NCI-H2196 treated with DMSO at 0.1 percent for 48 hours (cell line): ENCODE measurements around the gene TMEM236.

Source experiments
- DNase-seq: peaks from one replicate; lab custom pipeline; 2025; ENCODE audit not compliant: unreplicated experiment; lab: John Stamatoyannopoulos, UW

TMEM236 gene

GRCh38 chr10:17787087-17787961 lies 35.3 kb downstream of the TMEM236 start:
- no peak for DNase-seq

DNA sequence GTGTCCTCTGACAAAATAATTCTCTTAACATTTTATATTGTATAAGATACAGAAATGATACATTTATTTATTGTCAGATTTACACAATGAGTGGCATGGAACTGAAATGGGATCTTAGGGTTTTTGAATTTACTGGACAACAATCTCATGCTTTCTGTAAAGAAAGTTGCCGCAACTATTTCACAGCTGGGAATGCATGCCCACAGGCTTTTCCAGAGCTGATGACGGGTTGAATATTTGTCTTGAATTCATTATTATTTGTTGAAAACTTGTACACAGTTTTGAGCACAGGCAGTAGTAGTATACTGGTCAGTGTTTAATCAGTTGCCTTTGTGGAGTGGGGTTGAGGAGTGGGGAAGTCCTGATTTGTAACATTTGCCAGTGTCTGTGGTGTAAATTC lies 36.6 kb downstream of the TMEM236 start:
- no peak for DNase-seq

- DNase-seq = no peak
These were observed 37.4 kb downstream of the TMEM236 start for GRCh38 chr10:17789396-17789795.

DNA sequence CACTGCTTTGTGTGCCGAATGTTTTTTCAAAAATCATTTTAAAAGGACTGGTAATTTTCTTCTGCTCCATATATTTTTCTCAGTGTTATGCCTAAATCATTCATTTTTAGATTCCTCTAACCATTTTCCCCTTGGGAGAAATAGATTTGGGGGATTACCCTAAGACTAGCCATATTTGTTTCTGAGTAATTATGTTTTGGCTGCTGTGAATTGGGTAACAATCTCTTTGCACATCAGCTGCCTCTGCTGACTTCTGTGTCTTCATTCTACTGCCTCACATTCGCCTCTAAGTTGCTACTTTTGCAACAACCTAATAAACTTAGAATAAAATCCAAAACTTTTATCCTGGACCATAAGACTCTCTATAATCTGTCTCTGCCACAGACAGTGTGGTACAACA lies 38.6 kb downstream of the TMEM236 start:
- no peak for DNase-seq

DNA sequence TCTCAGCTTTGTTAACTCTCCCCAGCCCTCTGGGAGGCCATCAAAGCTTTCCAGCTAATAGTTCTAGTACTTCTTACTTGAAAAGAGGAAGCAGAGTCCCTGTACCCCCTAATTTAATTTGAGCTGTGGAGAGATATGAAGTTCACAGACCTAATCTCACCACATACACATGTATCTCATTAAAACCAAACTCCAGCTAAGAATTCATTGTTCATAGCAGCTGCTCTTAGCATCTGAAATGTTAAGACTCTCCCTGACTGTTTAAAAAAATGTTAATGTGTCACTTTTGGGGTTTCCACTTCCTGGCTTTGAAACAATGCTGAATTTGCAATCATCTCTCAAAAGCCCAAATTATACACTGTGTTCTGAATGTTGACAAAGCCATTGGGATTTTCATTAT lies 41.0 kb downstream of the TMEM236 start:
- DNase-seq = no peak

- DNase-seq = no peak
These were observed 42.0 kb downstream of the TMEM236 start for GRCh38 chr10:17793823-17794644.

DNA sequence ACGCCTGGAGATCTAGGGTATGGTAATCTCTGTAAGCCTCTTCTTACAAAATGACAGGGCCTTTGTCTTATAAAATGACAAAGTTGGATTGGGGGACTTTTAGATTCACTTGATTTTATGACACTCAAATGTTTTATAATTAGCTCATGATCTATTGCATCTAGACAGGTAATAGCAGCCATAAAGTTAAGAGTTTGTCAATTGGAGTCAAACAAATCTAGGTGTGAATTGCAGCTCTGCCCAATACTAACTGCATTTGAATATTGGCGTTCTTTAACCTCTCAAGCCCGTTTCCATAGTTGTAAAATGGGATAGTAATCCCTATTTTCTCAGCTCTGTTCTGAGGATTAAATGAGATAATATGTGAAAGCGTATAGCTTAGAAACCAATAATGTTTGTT lies 43.1 kb downstream of the TMEM236 start:
- DNase-seq = no peak

DNA sequence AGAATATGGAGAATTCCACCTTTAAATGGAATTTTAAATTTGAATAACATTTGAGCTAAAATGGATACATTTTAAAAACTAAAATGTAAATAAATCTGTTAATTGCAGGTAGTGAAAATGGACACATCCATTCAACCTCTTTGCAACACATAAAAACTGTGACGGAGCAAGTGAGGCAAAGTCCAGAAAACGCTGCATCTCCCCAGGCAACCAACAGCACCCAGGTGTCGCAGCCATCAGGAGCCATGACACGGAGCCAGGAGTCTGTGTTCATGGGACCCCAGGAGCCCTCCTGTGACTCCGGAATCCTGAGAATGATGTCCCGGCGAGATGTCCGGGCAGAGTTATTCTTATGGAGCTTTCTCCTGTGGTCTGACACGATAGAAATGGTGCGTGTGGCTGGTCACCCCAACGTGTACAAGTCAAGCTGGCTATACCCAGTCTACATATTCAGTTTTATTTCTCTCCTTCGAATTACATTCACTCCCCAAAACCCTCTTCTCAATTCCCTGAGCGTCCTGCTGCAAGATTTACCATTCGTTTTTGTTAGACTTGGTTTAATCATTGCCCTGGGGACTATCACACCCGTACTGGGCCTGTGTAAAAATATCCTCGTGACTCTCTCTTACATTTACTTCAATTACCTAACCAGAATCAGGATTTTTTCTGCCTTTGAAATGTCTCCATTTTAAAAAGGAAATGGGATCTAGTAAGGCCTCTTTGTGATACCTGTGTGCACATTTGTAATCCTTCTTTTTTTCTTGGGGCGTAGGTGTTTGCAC lies 44.0 kb downstream of the TMEM236 start:
- DNase-seq = no peak

GRCh38 chr10:17801507-17801906 lies 49.5 kb downstream of the TMEM236 start:
- no peak for DNase-seq

DNA sequence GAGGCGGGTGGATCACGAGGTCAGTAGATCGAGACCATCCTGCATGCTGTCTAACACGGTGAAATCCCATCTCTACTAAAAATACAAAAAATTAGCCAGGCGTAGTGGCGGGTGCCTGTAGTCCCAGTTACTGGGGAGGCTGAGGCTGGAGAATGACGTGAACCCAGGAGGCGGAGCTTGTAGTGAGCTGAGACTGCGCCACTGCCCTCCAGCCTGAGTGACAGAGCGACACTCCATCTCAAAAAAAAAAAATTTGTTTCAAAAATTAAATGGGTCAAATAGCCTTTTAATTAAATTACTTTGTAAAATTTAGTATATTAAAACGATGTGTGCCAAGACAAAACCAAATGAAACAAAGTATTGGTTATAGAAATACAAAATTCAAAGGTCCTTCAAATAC lies 50.3 kb downstream of the TMEM236 start:
- no peak for DNase-seq

GRCh38 chr10:17802976-17803375 lies 51.0 kb downstream of the TMEM236 start:
- no peak for DNase-seq

DNA sequence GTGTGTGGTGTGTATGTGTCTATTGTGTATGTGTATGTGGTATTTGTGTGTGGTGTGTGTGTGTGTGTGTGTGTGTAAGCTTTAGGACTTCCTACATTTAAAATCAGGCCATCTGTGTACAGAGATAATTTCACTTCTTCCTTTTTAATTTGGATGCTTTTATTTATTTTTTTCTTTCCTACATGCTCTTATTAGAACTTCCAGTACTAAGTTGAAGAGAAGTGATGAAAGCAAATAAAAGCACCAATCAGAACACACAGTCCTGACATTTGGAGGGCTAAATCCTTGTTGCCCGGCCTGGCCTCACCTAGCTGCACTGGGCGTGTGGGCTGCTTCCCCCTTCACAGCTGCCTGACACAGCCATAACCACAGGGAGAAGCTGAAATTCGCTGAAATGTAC lies 53.3 kb downstream of the TMEM236 start:
- DNase-seq = no peak

DNA sequence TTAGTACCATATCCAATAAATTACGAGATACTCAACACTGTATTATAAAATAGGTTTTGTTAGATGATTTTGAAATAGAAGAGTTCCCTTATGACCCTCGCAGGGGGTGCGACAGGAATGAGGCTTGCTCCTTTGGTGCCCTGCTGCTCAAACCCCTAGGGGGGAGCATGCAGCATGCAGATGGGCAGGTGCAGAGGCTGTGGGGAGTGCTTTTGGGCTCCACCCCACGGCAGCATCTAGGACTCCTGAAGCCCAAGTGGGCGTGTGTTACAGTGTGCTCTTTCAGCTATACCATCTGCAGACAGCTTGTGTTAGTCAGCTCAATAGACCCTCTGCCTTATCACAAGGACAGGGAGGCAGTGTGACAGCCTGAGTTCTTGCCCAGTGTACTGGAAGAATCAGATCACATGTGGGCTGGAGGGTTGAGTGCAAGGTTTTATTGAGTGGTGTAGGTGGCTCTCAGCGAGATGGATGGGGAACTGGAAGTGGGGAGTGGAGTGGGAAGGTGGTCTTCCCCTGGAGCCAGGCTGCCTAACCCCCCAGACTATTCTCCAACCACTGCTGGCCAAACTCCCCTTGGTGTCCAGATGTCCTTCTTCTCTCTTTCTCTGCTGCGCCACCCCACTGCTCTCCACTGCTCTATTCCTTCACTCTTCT lies 54.0 kb downstream of the TMEM236 start:
- DNase-seq = no peak

- DNase-seq = no peak
These were observed 57.2 kb downstream of the TMEM236 start, which contains the start of gene MRC1 for GRCh38 chr10:17808971-17809841. TSS of gene MRC1 (plus strand) at chr10:17809348. CDS start at chr10:17809466, 118 bp downstream.

DNA sequence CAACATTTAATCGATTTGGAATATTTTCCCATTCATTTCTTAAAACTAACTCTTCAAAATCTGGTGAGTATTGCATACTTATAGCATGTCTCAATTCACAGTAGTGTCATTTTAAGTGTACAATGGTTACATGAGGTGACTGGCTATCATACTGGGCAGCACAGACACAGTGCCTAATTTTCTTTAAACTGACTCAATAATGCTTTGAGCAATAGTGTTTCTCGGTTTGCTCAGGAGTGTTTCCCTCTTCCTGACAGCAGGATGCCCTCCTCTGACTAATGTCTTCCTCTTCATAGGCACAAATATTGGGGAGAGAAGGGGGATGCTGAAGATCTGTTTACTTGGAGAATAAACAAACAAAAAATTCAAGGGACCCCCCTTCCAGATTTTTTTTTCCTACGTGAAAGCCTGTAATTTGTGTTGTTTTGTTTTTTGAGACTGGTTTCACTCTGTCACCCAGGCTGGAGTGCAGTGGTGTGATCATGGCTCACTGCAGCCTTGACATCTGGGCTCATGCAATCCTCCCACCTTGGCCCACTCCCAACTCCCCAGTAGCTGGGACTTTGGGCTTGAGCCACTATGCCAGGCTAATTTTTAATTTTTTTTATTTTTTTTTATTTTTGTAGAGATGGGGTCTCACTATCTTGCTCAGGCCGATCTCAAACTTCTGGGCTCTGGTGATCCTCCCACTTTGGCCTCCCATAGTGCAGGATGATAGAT lies 59.3 kb downstream of the TMEM236 start:
- DNase-seq = no peak

GRCh38 chr10:17814973-17815372 lies 63.0 kb downstream of the TMEM236 start:
- no peak for DNase-seq

DNA sequence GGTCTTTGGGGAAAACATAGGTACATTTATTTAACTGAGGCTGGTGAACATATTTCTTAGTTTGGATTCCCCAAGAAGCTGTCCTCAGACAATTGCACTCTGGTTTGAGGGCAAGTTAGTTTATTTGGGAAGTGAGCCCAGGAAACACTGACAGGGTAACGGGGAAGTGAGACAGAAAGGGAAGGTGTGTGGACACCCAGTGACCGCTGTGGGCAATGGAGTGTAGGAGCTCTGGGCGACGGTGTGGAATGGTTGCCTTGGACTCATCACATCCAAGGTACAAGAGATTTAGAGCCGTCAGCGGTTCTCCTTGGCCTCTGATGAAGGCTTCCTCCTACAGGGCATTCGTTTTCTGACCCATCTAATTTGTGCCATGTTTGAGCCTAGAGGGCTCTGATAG lies 64.2 kb downstream of the TMEM236 start:
- DNase-seq = no peak

- no peak for DNase-seq
These were observed 65.3 kb downstream of the TMEM236 start for GRCh38 chr10:17817316-17817715.

- DNase-seq = no peak
These were observed 65.8 kb downstream of the TMEM236 start for GRCh38 chr10:17817790-17818189.
